Activated CD8-positive, alpha-beta T cell treated with anti-CD3 and anti-CD28 coated beads, Interleukin-2, amount 10 ng/mL, durations not matched to agents 7 days and 5 days (primary cell): Measurements from ENCODE around the gene NEUROD1. TPM values are rescaled to one million over a fixed set of nuclear protein-coding genes. Genes with fewer than 3 reads are reported as not detected.
"Not testable (repeated sequence)": the region's sequence is repeated elsewhere in the genome, so short reads cannot be mapped to it uniquely, and the experiment has no call there.

Experiments used
- ATAC-seq: fragments of 150-1000 bp; cut with Tn5 transposase; one replicate; pipeline ENCODE4 v1.10.0; 2021; ENCODE audit warnings: moderate library complexity
- CTCF ChIA-PET: fragments of 350-600 bp; sonication (Branson Sonifier 250); formaldehyde crosslinking; loops from one replicate; lab custom pipeline; 2021; ENCODE audit warnings: antibody characterized with exemption; lab: Charles Lee
- POLR2A ChIA-PET: fragments of 350-600 bp; sonication (Branson Sonifier 250); formaldehyde crosslinking; loops from one replicate; lab custom pipeline; 2021; ENCODE audit warnings: antibody characterized with exemption; lab: Charles Lee
- DNase-seq: peaks from one replicate; pipeline ENCODE4 v3.0.0-alpha.2; 2020
- H3K27ac Mint-ChIP-seq: one replicate; pipeline ENCODE4 v1.8.0; 2021; ENCODE audit warnings: mild to moderate bottlenecking, mixed read lengths
- H3K27me3 Mint-ChIP-seq: one replicate; pipeline ENCODE4 v1.8.0; 2021; ENCODE audit warnings: low read depth, mixed read lengths
- H3K36me3 Mint-ChIP-seq: one replicate; pipeline ENCODE4 v1.8.0; 2021; ENCODE audit warnings: low read depth, mixed read lengths
- H3K4me1 Mint-ChIP-seq: one replicate; pipeline ENCODE4 v1.8.0; 2021; ENCODE audit warnings: low read depth, mixed read lengths
- H3K4me3 Mint-ChIP-seq: one replicate; pipeline ENCODE4 v1.8.0; 2021; ENCODE audit warnings: mild to moderate bottlenecking, mixed read lengths
- H3K9me3 Mint-ChIP-seq: one replicate; pipeline ENCODE4 v1.8.0; 2022; ENCODE audit warnings: mixed read lengths; ENCODE audit not compliant: insufficient read depth
- total RNA-seq, 2 experiments: library from RNA; stranded (reverse); gene quantifications; one replicate each; pipeline ENCODE4 v1.2.3, GENCODE V29; 2021

NEUROD1 gene
- not detected for total RNA-seq

GRCh38 chr2:181680055-181680936 is at the start of gene NEUROD1:
Gene NEUROD1 (minus strand): TSS chr2:181680517. CDS start chr2:181678860, 1,657 bp downstream.
- H3K27ac Mint-ChIP-seq, result no peak within 1 kb of the TSS
- H3K4me3 Mint-ChIP-seq, result peak within 1 kb of the TSS; percentile 12
- CTCF ChIA-PET, result no interaction called here
- DNase-seq (peak; percentile 27), ATAC-seq (peak; percentile 35)
- H3K9me3 Mint-ChIP-seq, result peaks cover 8% of the 10 kb centered on the region
- POLR2A ChIA-PET, result no interaction called here
- H3K4me1 Mint-ChIP-seq, result peaks cover 38% of the 10 kb centered on the region
- peaks cover 78% of the 10 kb centered on the region for H3K27me3 Mint-ChIP-seq
- H3K36me3 Mint-ChIP-seq, result peaks cover 5% of the 10 kb centered on the region

- POLR2A ChIA-PET, result no interaction called here
- Mint-ChIP-seq H3K4me3 (no peak overlapping the region), H3K27ac (no peak overlapping the region), H3K36me3 (no peaks in the 10 kb centered on the region), H3K4me1 (no peaks in the 10 kb centered on the region), H3K27me3 (peaks cover 24% of the 10 kb centered on the region), H3K9me3 (no peaks in the 10 kb centered on the region)
- ATAC-seq (no peak), DNase-seq (no peak)
- CTCF ChIA-PET, result interaction anchor here (4.1 kb wide), 1 partner anchor 11 kb away, joined by 29 read pairs; no protein-coding TSS in a partner anchor
Observed at GRCh38 chr2:181725476-181725875, 45.2 kb upstream of the NEUROD1 start.

DNA sequence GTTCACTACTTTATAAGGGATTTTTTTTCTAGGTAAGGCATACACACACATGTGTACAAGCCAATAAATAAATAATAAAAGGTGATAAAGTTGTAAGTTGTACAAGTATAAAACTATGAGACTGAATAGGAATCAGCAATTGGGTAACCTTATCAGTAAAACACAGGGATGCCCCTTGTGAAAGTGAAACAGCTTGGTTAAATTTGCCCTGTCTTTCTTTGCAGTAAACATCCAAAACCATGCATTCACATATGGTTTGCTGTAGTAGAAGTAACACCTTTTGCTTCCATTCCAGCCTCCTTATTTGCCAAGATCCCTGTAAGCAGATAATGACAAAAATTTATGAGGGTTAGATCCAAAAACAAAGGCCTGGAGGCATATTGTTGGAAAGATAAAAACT is 44.3 kb upstream of the NEUROD1 start:
- Mint-ChIP-seq H3K9me3 (no peaks in the 10 kb centered on the region), H3K4me1 (no peaks in the 10 kb centered on the region), H3K27ac (no peak overlapping the region), H3K27me3 (peaks cover 20% of the 10 kb centered on the region), H3K36me3 (no peaks in the 10 kb centered on the region), H3K4me3 (no peak overlapping the region)
- DNase-seq (no peak), ATAC-seq (no peak)
- ChIA-PET POLR2A (no interaction called here), CTCF (interaction anchor here (4.1 kb wide), 1 partner anchor 10 kb away, joined by 29 read pairs; no protein-coding TSS in a partner anchor)

- Mint-ChIP-seq H3K36me3 (no peaks in the 10 kb centered on the region), H3K4me3 (no peak overlapping the region), H3K27me3 (peaks cover 20% of the 10 kb centered on the region), H3K27ac (no peak overlapping the region), H3K4me1 (no peaks in the 10 kb centered on the region), H3K9me3 (no peaks in the 10 kb centered on the region)
- CTCF ChIA-PET, result interaction anchor here (0.8 to 4.1 kb wide), 4 partner anchors 9 to 100 kb away, joined by 3 to 29 read pairs (median 5); no protein-coding TSS in a partner anchor
- ATAC-seq (no peak), DNase-seq (no peak)
- POLR2A ChIA-PET, result no interaction called here
Observed at GRCh38 chr2:181723731-181724130, 43.4 kb upstream of the NEUROD1 start.

- Mint-ChIP-seq H3K9me3 (no peaks in the 10 kb centered on the region), H3K27me3 (peaks cover 2% of the 10 kb centered on the region), H3K4me3 (no peak overlapping the region), H3K4me1 (no peaks in the 10 kb centered on the region), H3K36me3 (no peaks in the 10 kb centered on the region), H3K27ac (no peak overlapping the region)
- peak; percentile 85 for ATAC-seq
- DNase-seq, result peak; percentile 85
- POLR2A ChIA-PET, result no interaction called here
- CTCF ChIA-PET, result interaction anchor here (0.6 to 4.5 kb wide), 83 partner anchors 9 to 1592 kb away, joined by 3 to 106 read pairs (median 4); partner anchors contain the start of genes ITGA4 and UBE2E3
Observed at GRCh38 chr2:181715033-181715630, 34.8 kb upstream of the NEUROD1 start.

- CTCF ChIA-PET, H3K36me3 Mint-ChIP-seq, H3K27ac Mint-ChIP-seq, H3K4me1 Mint-ChIP-seq, POLR2A ChIA-PET, ATAC-seq, H3K9me3 Mint-ChIP-seq, DNase-seq, H3K27me3 Mint-ChIP-seq, H3K4me3 Mint-ChIP-seq: not testable (repeated sequence)
Observed at GRCh38 chr2:181711051-181711450, 30.7 kb upstream of the NEUROD1 start.

GRCh38 chr2:181702519-181702918 is 22.2 kb upstream of the NEUROD1 start:
- ATAC-seq, POLR2A ChIA-PET, H3K4me3 Mint-ChIP-seq, H3K36me3 Mint-ChIP-seq, H3K27me3 Mint-ChIP-seq, H3K27ac Mint-ChIP-seq, H3K9me3 Mint-ChIP-seq, DNase-seq, H3K4me1 Mint-ChIP-seq, CTCF ChIA-PET: not testable (repeated sequence)

- POLR2A ChIA-PET, result no interaction called here
- Mint-ChIP-seq H3K4me3 (no peak overlapping the region), H3K36me3 (no peaks in the 10 kb centered on the region), H3K27ac (no peak overlapping the region), H3K27me3 (peaks cover 22% of the 10 kb centered on the region), H3K9me3 (peaks cover 8% of the 10 kb centered on the region), H3K4me1 (no peaks in the 10 kb centered on the region)
- CTCF ChIA-PET, result no interaction called here
- DNase-seq, result no peak
- no peak for ATAC-seq
Observed at GRCh38 chr2:181698223-181698622, 17.9 kb upstream of the NEUROD1 start.

- no peaks in the 10 kb centered on the region for H3K36me3 Mint-ChIP-seq
- peaks cover 3% of the 10 kb centered on the region for H3K9me3 Mint-ChIP-seq
- H3K4me3 Mint-ChIP-seq, result no peak overlapping the region
- no peaks in the 10 kb centered on the region for H3K4me1 Mint-ChIP-seq
- H3K27ac Mint-ChIP-seq, result no peak overlapping the region
- POLR2A ChIA-PET, result no interaction called here
- DNase-seq, result no peak
- CTCF ChIA-PET, result interaction anchor here (2.2 kb wide), 1 partner anchor 18 kb away, joined by 9 read pairs; no protein-coding TSS in a partner anchor
- no peak for ATAC-seq
- peaks cover 24% of the 10 kb centered on the region for H3K27me3 Mint-ChIP-seq
Observed at GRCh38 chr2:181697571-181697970, 17.3 kb upstream of the NEUROD1 start.

DNA sequence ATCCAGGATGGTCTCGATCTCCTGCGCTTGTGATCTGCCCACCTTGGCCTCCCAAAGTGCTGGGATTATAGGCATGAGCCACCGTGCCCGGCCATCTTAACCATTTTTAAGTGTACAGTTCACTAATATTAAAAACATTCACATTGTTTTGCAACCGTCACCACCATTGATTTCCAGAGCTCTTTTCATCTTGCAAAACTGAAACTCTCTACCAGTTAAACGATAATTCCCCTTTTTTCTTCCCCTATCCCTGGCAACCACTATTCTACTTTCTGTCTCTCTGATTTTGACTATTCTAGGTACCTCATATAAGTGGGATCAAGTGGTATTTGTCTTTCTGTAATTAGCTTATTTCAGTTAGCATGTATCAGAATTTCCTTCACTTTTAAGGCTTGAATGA is 16.8 kb upstream of the NEUROD1 start:
- no peak for DNase-seq
- H3K36me3 Mint-ChIP-seq, result no peaks in the 10 kb centered on the region
- no peak for ATAC-seq
- CTCF ChIA-PET, result interaction anchor here (2.2 kb wide), 1 partner anchor 18 kb away, joined by 9 read pairs; no protein-coding TSS in a partner anchor
- H3K4me1 Mint-ChIP-seq, result no peaks in the 10 kb centered on the region
- H3K27me3 Mint-ChIP-seq, result peaks cover 24% of the 10 kb centered on the region
- H3K9me3 Mint-ChIP-seq, result no peaks in the 10 kb centered on the region
- no peak overlapping the region for H3K27ac Mint-ChIP-seq
- POLR2A ChIA-PET, result no interaction called here
- no peak overlapping the region for H3K4me3 Mint-ChIP-seq

GRCh38 chr2:181694271-181694670 is 14.0 kb upstream of the NEUROD1 start:
- POLR2A ChIA-PET, result no interaction called here
- ATAC-seq (no peak), DNase-seq (no peak)
- H3K4me3 Mint-ChIP-seq, result no peak overlapping the region
- no peak overlapping the region for H3K27ac Mint-ChIP-seq
- no peaks in the 10 kb centered on the region for H3K9me3 Mint-ChIP-seq
- H3K4me1 Mint-ChIP-seq, result no peaks in the 10 kb centered on the region
- peaks cover 26% of the 10 kb centered on the region for H3K27me3 Mint-ChIP-seq
- H3K36me3 Mint-ChIP-seq, result no peaks in the 10 kb centered on the region
- CTCF ChIA-PET, result interaction anchor here (1.9 kb wide), 1 partner anchor 21 kb away, joined by 7 read pairs; no protein-coding TSS in a partner anchor

GRCh38 chr2:181690860-181691259 is 10.5 kb upstream of the NEUROD1 start:
- Mint-ChIP-seq H3K4me1 (no peaks in the 10 kb centered on the region), H3K9me3 (no peaks in the 10 kb centered on the region), H3K27me3 (peaks cover 30% of the 10 kb centered on the region), H3K36me3 (no peaks in the 10 kb centered on the region), H3K27ac (no peak overlapping the region), H3K4me3 (no peak overlapping the region)
- ChIA-PET CTCF (interaction anchor here (0.9 to 1.4 kb wide), 3 partner anchors 24 to 118 kb away, joined by 3 to 7 read pairs (median 3); no protein-coding TSS in a partner anchor), POLR2A (no interaction called here)
- DNase-seq, result no peak
- no peak for ATAC-seq
